ENCODE measurements around the gene LRRC1. TPM values are rescaled to one million over a fixed set of nuclear protein-coding genes. Genes with fewer than 3 reads are reported as not detected.

The LRRC1 gene
- total and polyA plus RNA-seq, 2 of the 13 experiments (the other 11 are each of a cell fraction or from before 2014, with no cell fraction given), result 15.6 to 27.7 TPM

DNA sequence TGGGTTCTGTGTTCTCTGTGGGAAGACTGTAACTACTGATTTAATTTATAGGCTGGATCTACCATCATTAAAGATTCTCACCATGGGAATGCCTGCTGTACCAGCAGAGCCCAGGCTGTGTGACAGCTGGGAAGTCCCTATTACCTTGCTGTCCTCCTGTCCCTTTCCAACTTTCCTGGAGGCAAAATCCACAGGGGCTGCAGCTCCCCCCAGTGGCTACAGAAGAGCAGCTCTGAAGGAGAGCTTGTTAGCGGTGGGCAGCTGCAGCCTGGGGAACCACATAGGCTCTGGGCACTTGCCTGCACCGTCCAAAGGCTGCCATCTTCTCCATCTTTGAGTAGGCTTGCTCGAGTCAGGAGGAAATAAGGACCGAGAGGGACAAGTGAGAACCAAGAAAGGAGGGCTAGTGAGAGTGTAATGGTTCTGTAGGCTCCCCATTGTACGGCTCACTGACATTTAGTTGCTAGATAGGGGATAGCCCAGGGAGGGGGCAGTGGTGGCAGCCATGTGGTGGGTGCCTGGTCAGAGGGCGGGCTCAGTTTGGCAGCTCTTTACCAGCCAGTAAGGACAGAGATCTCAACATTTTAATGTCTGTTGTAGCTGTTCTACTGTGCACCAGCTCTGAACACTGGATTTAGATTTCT is 161.4 kb downstream of the LRRC1 start (continued):
- TF ChIP-seq KAT8 (CRISPR knock-in tag; IDR thresholded peaks at IDR 0.05) (peak; percentile 32; the same call in 1 of the 2 replicates), PAF1 (CRISPR knock-in tag; IDR thresholded peaks at IDR 0.05) (no peak), SRSF9 (IDR thresholded peaks at IDR 0.05; ENCODE audit: borderline replicate concordance, insufficient read depth, low read depth, low read length, poor library complexity, severe bottlenecking) (no peak), ZMYM4 (CRISPR knock-in tag; IDR thresholded peaks at IDR 0.05) (peak; percentile 55; the same call in 1 of the 2 replicates), ZSCAN20 (CRISPR knock-in tag; IDR thresholded peaks at IDR 0.05; ENCODE audit: borderline replicate concordance) (no peak), ZNF225 (CRISPR knock-in tag; IDR thresholded peaks at IDR 0.05) (no peak), MBNL3 (CRISPR knock-in tag; conservative IDR thresholded peaks at IDR 0.05) (no peak), AKAP8 (CRISPR knock-in tag; IDR thresholded peaks at IDR 0.05) (no peak), CBFB (CRISPR knock-in tag; IDR thresholded peaks at IDR 0.05) (no peak), MED1 (CRISPR knock-in tag; IDR thresholded peaks at IDR 0.05) (0 out of 2 replicates have a peak, but pooled peaks have one; percentile 14), MEIS1 (CRISPR knock-in tag; IDR thresholded peaks at IDR 0.05; ENCODE audit: borderline replicate concordance) (0 out of 2 replicates have a peak, but pooled peaks have one; percentile 32), ZNF547 (CRISPR knock-in tag; IDR thresholded peaks at IDR 0.05) (0 out of 2 replicates have a peak, but pooled peaks have one; percentile 34), ARID3A (IDR thresholded peaks at IDR 0.05; ENCODE audit: low read depth, low read length) (no peak), ZNF572 (CRISPR knock-in tag; IDR thresholded peaks at IDR 0.05) (0 out of 2 replicates have a peak, but pooled peaks have one; percentile 78), MIXL1 (CRISPR knock-in tag; IDR thresholded peaks at IDR 0.05) (0 out of 2 replicates have a peak, but pooled peaks have one; percentile 17), MAFK (conservative IDR thresholded peaks at IDR 0.05 in 1 of 2, IDR thresholded peaks at IDR 0.05 in 1 of 2; ENCODE audit: low read length in 2 of 2) (no peak), MLLT10 (CRISPR knock-in tag; IDR thresholded peaks at IDR 0.05) (no peak), BCL6 (CRISPR knock-in tag; IDR thresholded peaks at IDR 0.05) (0 out of 2 replicates have a peak, but pooled peaks have one; percentile 21), RORA (CRISPR knock-in tag; IDR thresholded peaks at IDR 0.05) (no peak), FOSL1 (CRISPR knock-in tag; IDR thresholded peaks at IDR 0.05; ENCODE audit: borderline replicate concordance) (no peak), MTF1 (CRISPR knock-in tag; IDR thresholded peaks at IDR 0.05) (no peak), ZNF24 (IDR thresholded peaks at IDR 0.05) (no peak), XRCC5 (optimal IDR thresholded peaks at IDR 0.05; ENCODE audit: low read length) (peak; percentile 89)
- TF ChIP-seq, protein P1, sequence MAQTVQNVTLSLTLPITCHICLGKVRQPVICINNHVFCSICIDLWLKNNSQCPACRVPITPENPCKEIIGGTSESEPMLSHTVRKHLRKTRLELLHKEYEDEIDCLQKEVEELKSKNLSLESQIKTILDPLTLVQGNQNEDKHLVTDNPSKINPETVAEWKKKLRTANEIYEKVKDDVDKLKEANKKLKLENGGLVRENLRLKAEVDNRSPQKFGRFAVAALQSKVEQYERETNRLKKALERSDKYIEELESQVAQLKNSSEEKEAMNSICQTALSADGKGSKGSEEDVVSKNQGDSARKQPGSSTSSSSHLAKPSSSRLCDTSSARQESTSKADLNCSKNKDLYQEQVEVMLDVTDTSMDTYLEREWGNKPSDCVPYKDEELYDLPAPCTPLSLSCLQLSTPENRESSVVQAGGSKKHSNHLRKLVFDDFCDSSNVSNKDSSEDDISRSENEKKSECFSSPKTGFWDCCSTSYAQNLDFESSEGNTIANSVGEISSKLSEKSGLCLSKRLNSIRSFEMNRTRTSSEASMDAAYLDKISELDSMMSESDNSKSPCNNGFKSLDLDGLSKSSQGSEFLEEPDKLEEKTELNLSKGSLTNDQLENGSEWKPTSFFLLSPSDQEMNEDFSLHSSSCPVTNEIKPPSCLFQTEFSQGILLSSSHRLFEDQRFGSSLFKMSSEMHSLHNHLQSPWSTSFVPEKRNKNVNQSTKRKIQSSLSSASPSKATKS (CRISPR knock-in tag; IDR thresholded peaks at IDR 0.05), result no peak
- TF ChIP-seq, protein P2, sequence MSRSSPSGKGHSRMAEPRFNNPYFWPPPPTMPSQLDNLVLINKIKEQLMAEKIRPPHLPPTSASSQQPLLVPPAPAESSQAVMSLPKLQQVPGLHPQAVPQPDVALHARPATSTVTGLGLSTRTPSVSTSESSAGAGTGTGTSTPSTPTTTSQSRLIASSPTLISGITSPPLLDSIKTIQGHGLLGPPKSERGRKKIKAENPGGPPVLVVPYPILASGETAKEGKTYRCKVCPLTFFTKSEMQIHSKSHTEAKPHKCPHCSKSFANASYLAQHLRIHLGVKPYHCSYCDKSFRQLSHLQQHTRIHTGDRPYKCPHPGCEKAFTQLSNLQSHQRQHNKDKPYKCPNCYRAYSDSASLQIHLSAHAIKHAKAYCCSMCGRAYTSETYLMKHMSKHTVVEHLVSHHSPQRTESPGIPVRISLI (CRISPR knock-in tag; IDR thresholded peaks at IDR 0.05; ENCODE audit: borderline replicate concordance), result no peak

Measured in HepG2 (cell line).